Left ventricle myocardium inferior (tissue), 1 donor: ENCODE results near the gene CTSF. TPM values are rescaled to one million over a fixed set of nuclear protein-coding genes. Genes with fewer than 3 reads are reported as not detected.

Experiments used
- DNase-seq: peaks from one replicate; pipeline ENCODE4 v3.0.0-alpha.2; 2020
- H3K27ac ChIP-seq: fragments of 200-600 bp; replicated peaks from 2 replicates; pipeline ENCODE4 v1.8.0; 2021
- H3K27me3 ChIP-seq: fragments of 200-600 bp; 2 replicates; pipeline ENCODE4 v1.8.0; 2021; ENCODE audit warnings: low read depth
- H3K36me3 ChIP-seq: fragments of 200-600 bp; 2 replicates; pipeline ENCODE4 v1.8.0; 2021
- H3K4me1 ChIP-seq: fragments of 200-600 bp; 2 replicates; pipeline ENCODE4 v1.8.0; 2021
- H3K4me3 ChIP-seq: fragments of 200-600 bp; 2 replicates; pipeline ENCODE4 v1.8.0; 2021; ENCODE audit warnings: mild to moderate bottlenecking, moderate library complexity
- H3K9me3 ChIP-seq: fragments of 200-600 bp; replicated peaks from 2 replicates; pipeline ENCODE4 v1.8.0; 2021
- CTCF ChIP-seq: fragments of 200-600 bp; IDR thresholded peaks from 2 replicates; pipeline ENCODE4 v1.8.0; 2021; ENCODE audit warnings: antibody characterized with exemption, mild to moderate bottlenecking, borderline replicate concordance
- intact Hi-C: fragments of 100-400 bp; cut with micrococcal nuclease; formaldehyde crosslinking; loops from one replicate; pipeline ENCODE4 v1.11.0; 2022
- total RNA-seq: library from RNA; stranded (reverse); fragmentation: NEBNext Ultra II Directional; extraction: Animal tissue kit (Norgen Biotek cat#: 25700); gene quantifications from one replicate; pipeline ENCODE4 v1.2.1, GENCODE V29; 2021
- donor health status: DM: no; HTN: yes; CAD: no; lungs with severe emphysema.

The CTSF gene
- total RNA-seq, 1 donor from 2014 or later: 48.6 TPM

GRCh38 chr11:66559142-66559865 lies 9.1 kb downstream of the CTSF start:
- peak overlapping the region; percentile 43 for H3K4me3 ChIP-seq
- intact Hi-C loops: no loop called here

GRCh38 chr11:66557733-66558326 lies 10.6 kb downstream of the CTSF start:
- intact Hi-C loops: no loop called here

More at GRCh38 chr11:66559142-66559865, 9.1 kb downstream of the CTSF start:
- peaks cover 10% of the 10 kb centered on the region for H3K4me1 ChIP-seq
- DNase-seq: peak; percentile 27
- no peaks in the 10 kb centered on the region for H3K36me3 ChIP-seq
- TF ChIP-seq CTCF: no peak
- no peaks in the 10 kb centered on the region for H3K9me3 ChIP-seq
- peaks cover 46% of the 10 kb centered on the region for H3K27me3 ChIP-seq
- H3K27ac ChIP-seq: no peak overlapping the region

DNA sequence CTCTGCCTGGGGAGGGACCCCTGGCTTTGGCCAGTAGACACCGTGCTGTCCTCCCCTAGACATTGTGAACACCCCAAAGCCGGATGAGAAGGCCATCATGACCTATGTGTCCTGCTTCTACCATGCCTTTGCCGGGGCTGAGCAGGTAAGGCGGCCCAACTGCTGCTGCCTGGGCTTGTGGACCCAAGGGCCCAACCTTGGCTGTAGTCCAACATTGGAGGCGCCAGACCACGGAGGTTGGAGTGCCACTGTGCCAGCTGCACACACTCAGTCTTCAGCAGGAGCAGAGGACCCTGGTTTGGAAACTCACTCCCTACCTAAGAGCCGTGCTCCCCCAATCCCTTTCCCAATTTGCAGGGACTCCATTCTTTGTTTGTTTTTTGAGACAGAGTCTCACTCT lies 12.3 kb downstream of the CTSF start:
- Histone ChIP-seq H3K4me3 (no peak overlapping the region), H3K27me3 (peaks cover 46% of the 10 kb centered on the region), H3K9me3 (no peaks in the 10 kb centered on the region), H3K27ac (no peak overlapping the region), H3K4me1 (peaks cover 10% of the 10 kb centered on the region), H3K36me3 (no peaks in the 10 kb centered on the region)
- intact Hi-C loops: no loop called here
- no peak for DNase-seq
- no peak for TF ChIP-seq CTCF

More at GRCh38 chr11:66557733-66558326, 10.6 kb downstream of the CTSF start:
- H3K4me1 ChIP-seq: peaks cover 10% of the 10 kb centered on the region
- no peak overlapping the region for H3K27ac ChIP-seq
- DNase-seq: no peak
- H3K27me3 ChIP-seq: peaks cover 46% of the 10 kb centered on the region
- no peak for TF ChIP-seq CTCF
- H3K9me3 ChIP-seq: no peaks in the 10 kb centered on the region
- no peak overlapping the region for H3K4me3 ChIP-seq
- H3K36me3 ChIP-seq: no peaks in the 10 kb centered on the region

DNA sequence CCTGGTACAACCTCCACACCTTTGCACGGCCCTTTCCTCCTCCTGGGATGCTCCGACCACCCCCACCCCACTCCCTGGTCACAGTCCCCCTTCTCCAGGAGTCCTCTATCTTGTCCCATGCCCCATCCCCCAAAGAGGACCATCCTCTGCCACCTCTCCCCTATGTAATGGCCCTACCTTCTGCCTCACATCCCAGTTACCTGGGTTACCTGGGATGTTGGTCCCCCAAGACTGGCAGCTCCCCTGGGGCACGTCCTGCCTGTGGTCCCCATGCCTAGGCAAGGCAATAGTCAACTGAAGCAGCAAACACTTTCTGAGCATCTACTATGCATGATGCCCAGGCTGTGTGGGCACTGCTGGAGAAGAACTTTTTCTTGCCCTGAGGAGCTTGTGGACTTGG lies 13.0 kb downstream of the CTSF start:
- Histone ChIP-seq H3K27ac (no peak overlapping the region), H3K36me3 (no peaks in the 10 kb centered on the region), H3K27me3 (peaks cover 46% of the 10 kb centered on the region), H3K9me3 (no peaks in the 10 kb centered on the region), H3K4me1 (peaks cover 10% of the 10 kb centered on the region), H3K4me3 (no peak overlapping the region)
- intact Hi-C loops: no loop called here
- no peak for DNase-seq
- no peak for TF ChIP-seq CTCF

GRCh38 chr11:66554602-66555001 lies 13.8 kb downstream of the CTSF start:
- Histone ChIP-seq H3K4me3 (no peak overlapping the region), H3K27me3 (peaks cover 46% of the 10 kb centered on the region), H3K9me3 (no peaks in the 10 kb centered on the region), H3K4me1 (peaks cover 10% of the 10 kb centered on the region), H3K27ac (no peak overlapping the region), H3K36me3 (no peaks in the 10 kb centered on the region)
- DNase-seq: no peak
- intact Hi-C loops: no loop called here
- TF ChIP-seq CTCF: no peak
